ENCODE data around the gene TSC22D1. TPM values are rescaled to one million over a fixed set of nuclear protein-coding genes. Genes with fewer than 3 reads are reported as not detected.

Gene TSC22D1
- polyA plus RNA-seq, 2 donors: 18.5 to 48.6 TPM

- 86 to 88% methylated on average over 8 of the region's 8 CpGs for WGBS, 2 donors
- Histone ChIP-seq H3K36me3 (ENCODE audit: control insufficient read depth in 2 of 2, insufficient read depth in 2 of 2, low read length in 1 of 2) (no peaks in the 10 kb centered on the region), H3K4me1 (ENCODE audit: control insufficient read depth in 2 of 2, insufficient read depth in 2 of 2, low read length in 1 of 2) (peaks cover 0 to 2% of the 10 kb centered on the region in 2 donors), H3K27me3 (ENCODE audit: control insufficient read depth in 1 of 2, insufficient read depth in 2 of 2, low read length in 2 of 2) (no peaks in the 10 kb centered on the region), H3K27ac (ENCODE audit: low read depth in 2 of 2, low read length in 1 of 2) (no peak overlapping the region), H3K4me3 (ENCODE audit: low read depth in 1 of 2, low read length in 2 of 2) (no peak overlapping the region), H3K9me3 (ENCODE audit: control insufficient read depth in 2 of 2, insufficient read depth in 1 of 2, low read depth in 1 of 2, low read length in 1 of 2) (no peaks in the 10 kb centered on the region)
Measured at GRCh38 chr13:44417446-44417845, 158.7 kb downstream of the TSC22D1 start.

DNA sequence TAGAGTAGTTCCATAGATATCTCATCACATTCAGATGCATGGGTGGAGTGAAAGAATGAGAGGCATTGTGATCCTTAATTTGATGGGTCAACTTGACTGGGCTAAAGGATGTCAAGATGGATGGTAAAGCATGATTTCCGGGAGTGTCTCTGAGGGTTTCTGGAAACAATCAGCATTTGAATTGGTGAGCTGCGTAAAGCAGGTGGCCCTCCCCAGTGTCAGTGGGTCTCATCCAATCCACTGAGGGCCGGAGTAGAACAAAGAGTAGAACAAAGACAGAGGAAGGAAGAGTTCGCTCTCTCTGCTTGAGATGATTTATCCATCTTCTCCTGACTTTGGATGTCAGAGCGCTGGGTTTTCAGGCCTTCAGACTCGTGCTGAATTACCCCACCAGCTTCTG lies 159.4 kb downstream of the TSC22D1 start:
- H3K36me3 ChIP-seq (ENCODE audit: control insufficient read depth in 2 of 2, insufficient read depth in 2 of 2, low read length in 1 of 2): no peaks in the 10 kb centered on the region
- 97 to 98% methylated on average over 6 of the region's 6 CpGs for WGBS, 2 donors
- H3K9me3 ChIP-seq (ENCODE audit: control insufficient read depth in 2 of 2, insufficient read depth in 1 of 2, low read depth in 1 of 2, low read length in 1 of 2): no peaks in the 10 kb centered on the region
- H3K4me3 ChIP-seq (ENCODE audit: low read depth in 1 of 2, low read length in 2 of 2): no peak overlapping the region
- H3K27me3 ChIP-seq (ENCODE audit: control insufficient read depth in 1 of 2, insufficient read depth in 2 of 2, low read length in 2 of 2): no peaks in the 10 kb centered on the region
- H3K4me1 ChIP-seq (ENCODE audit: control insufficient read depth in 2 of 2, insufficient read depth in 2 of 2, low read length in 1 of 2): peaks cover 0 to 2% of the 10 kb centered on the region in 2 donors
- H3K27ac ChIP-seq (ENCODE audit: low read depth in 2 of 2, low read length in 1 of 2): no peak overlapping the region

GRCh38 chr13:44416301-44416700 lies 159.8 kb downstream of the TSC22D1 start:
- H3K27ac ChIP-seq (ENCODE audit: low read depth in 2 of 2, low read length in 1 of 2): no peak overlapping the region
- H3K4me3 ChIP-seq (ENCODE audit: low read depth in 1 of 2, low read length in 2 of 2): no peak overlapping the region
- H3K36me3 ChIP-seq (ENCODE audit: control insufficient read depth in 2 of 2, insufficient read depth in 2 of 2, low read length in 1 of 2): no peaks in the 10 kb centered on the region
- H3K27me3 ChIP-seq (ENCODE audit: control insufficient read depth in 1 of 2, insufficient read depth in 2 of 2, low read length in 2 of 2): no peaks in the 10 kb centered on the region
- peaks cover 0 to 2% of the 10 kb centered on the region in 2 donors for H3K4me1 ChIP-seq (ENCODE audit: control insufficient read depth in 2 of 2, insufficient read depth in 2 of 2, low read length in 1 of 2)
- no peaks in the 10 kb centered on the region for H3K9me3 ChIP-seq (ENCODE audit: control insufficient read depth in 2 of 2, insufficient read depth in 1 of 2, low read depth in 1 of 2, low read length in 1 of 2)
- WGBS, 2 donors: 81 to 82% methylated on average over 10 of the region's 10 CpGs

DNA sequence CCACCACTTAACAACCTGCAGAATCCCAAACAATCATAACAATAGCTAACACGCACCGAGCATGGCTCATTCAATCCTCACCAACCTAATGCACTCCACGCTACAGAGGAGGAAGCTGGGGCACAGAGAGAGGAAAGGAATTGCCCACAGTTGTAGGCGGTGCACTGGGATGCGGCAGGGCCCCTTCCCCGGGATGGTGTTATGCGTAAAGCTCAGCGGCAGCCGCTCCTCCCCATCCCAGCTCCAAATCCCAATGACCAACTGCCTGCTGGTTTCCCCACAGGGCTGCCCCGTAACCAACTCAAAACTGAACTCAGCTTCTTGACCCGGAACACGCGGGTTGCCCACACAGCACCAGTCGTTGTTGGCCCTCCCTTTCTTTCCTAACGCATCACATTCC lies 160.3 kb downstream of the TSC22D1 start:
- no peak overlapping the region for H3K4me3 ChIP-seq (ENCODE audit: low read depth in 1 of 2, low read length in 2 of 2)
- peaks cover 0 to 2% of the 10 kb centered on the region in 2 donors for H3K4me1 ChIP-seq (ENCODE audit: control insufficient read depth in 2 of 2, insufficient read depth in 2 of 2, low read length in 1 of 2)
- H3K27ac ChIP-seq (ENCODE audit: low read depth in 2 of 2, low read length in 1 of 2): no peak overlapping the region
- no peaks in the 10 kb centered on the region for H3K27me3 ChIP-seq (ENCODE audit: control insufficient read depth in 1 of 2, insufficient read depth in 2 of 2, low read length in 2 of 2)
- H3K9me3 ChIP-seq (ENCODE audit: control insufficient read depth in 2 of 2, insufficient read depth in 1 of 2, low read depth in 1 of 2, low read length in 1 of 2): no peaks in the 10 kb centered on the region
- no peaks in the 10 kb centered on the region for H3K36me3 ChIP-seq (ENCODE audit: control insufficient read depth in 2 of 2, insufficient read depth in 2 of 2, low read length in 1 of 2)
- WGBS, 2 donors: 87 to 89% methylated on average over 15 of the region's 15 CpGs

- WGBS, 2 donors: 95 to 96% methylated on average over 26 of the region's 26 CpGs
Measured at GRCh38 chr13:44414716-44415115, 161.4 kb downstream of the TSC22D1 start.

DNA sequence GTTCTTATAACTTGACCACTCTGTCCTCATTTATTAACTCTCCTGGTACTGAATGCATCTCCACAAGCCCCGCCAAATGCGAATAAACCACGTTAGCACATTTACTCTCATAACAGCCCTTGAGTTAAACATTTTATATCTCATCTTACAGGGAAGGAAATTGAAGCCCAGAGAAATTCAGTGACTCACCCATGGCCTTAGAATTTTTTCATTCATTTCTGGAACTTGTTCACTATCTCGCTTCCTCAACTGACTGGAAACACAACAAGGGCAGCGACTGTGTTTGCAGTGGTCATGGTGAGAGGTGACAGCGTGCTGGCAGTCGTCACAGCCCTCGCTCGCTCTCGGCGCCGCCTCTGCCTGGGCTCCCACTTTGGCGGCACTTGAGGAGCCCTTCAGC lies 163.0 kb downstream of the TSC22D1 start:
- H3K4me1 ChIP-seq (ENCODE audit: control insufficient read depth in 2 of 2, insufficient read depth in 2 of 2, low read length in 1 of 2): peaks cover 0 to 5% of the 10 kb centered on the region in 2 donors

More at GRCh38 chr13:44414716-44415115, 161.4 kb downstream of the TSC22D1 start:
- Histone ChIP-seq H3K4me1 (ENCODE audit: control insufficient read depth in 2 of 2, insufficient read depth in 2 of 2, low read length in 1 of 2) (peaks cover 0 to 4% of the 10 kb centered on the region in 2 donors), H3K9me3 (ENCODE audit: control insufficient read depth in 2 of 2, insufficient read depth in 1 of 2, low read depth in 1 of 2, low read length in 1 of 2) (no peaks in the 10 kb centered on the region), H3K36me3 (ENCODE audit: control insufficient read depth in 2 of 2, insufficient read depth in 2 of 2, low read length in 1 of 2) (no peaks in the 10 kb centered on the region), H3K27me3 (ENCODE audit: control insufficient read depth in 1 of 2, insufficient read depth in 2 of 2, low read length in 2 of 2) (no peaks in the 10 kb centered on the region), H3K4me3 (ENCODE audit: low read depth in 1 of 2, low read length in 2 of 2) (no peak overlapping the region), H3K27ac (ENCODE audit: low read depth in 2 of 2, low read length in 1 of 2) (no peak overlapping the region)

GRCh38 chr13:44412346-44412935 lies 163.7 kb downstream of the TSC22D1 start:
- Histone ChIP-seq H3K27me3 (ENCODE audit: control insufficient read depth in 1 of 2, insufficient read depth in 2 of 2, low read length in 2 of 2) (no peaks in the 10 kb centered on the region), H3K4me3 (ENCODE audit: low read depth in 1 of 2, low read length in 2 of 2) (no peak overlapping the region), H3K27ac (ENCODE audit: low read depth in 2 of 2, low read length in 1 of 2) (no peak overlapping the region), H3K4me1 (ENCODE audit: control insufficient read depth in 2 of 2, insufficient read depth in 2 of 2, low read length in 1 of 2) (peaks cover 0 to 5% of the 10 kb centered on the region in 2 donors), H3K9me3 (ENCODE audit: control insufficient read depth in 2 of 2, insufficient read depth in 1 of 2, low read depth in 1 of 2, low read length in 1 of 2) (no peaks in the 10 kb centered on the region), H3K36me3 (ENCODE audit: control insufficient read depth in 2 of 2, insufficient read depth in 2 of 2, low read length in 1 of 2) (no peaks in the 10 kb centered on the region)
- 81 to 83% methylated on average over 16 of the region's 16 CpGs for WGBS, 2 donors

More for the DNA sequence above, 163.0 kb downstream of the TSC22D1 start:
- WGBS, 2 donors: 87 to 88% methylated on average over 13 of the region's 13 CpGs
- no peaks in the 10 kb centered on the region for H3K27me3 ChIP-seq (ENCODE audit: control insufficient read depth in 1 of 2, insufficient read depth in 2 of 2, low read length in 2 of 2)
- H3K27ac ChIP-seq (ENCODE audit: low read depth in 2 of 2, low read length in 1 of 2): no peak overlapping the region
- H3K36me3 ChIP-seq (ENCODE audit: control insufficient read depth in 2 of 2, insufficient read depth in 2 of 2, low read length in 1 of 2): no peaks in the 10 kb centered on the region
- H3K9me3 ChIP-seq (ENCODE audit: control insufficient read depth in 2 of 2, insufficient read depth in 1 of 2, low read depth in 1 of 2, low read length in 1 of 2): no peaks in the 10 kb centered on the region
- H3K4me3 ChIP-seq (ENCODE audit: low read depth in 1 of 2, low read length in 2 of 2): no peak overlapping the region

- H3K4me3 ChIP-seq (ENCODE audit: low read depth in 1 of 2, low read length in 2 of 2): no peak overlapping the region
- 82 to 91% methylated on average over 2 of the region's 2 CpGs for WGBS, 2 donors
Measured at GRCh38 chr13:44411841-44412240, 164.3 kb downstream of the TSC22D1 start.

GRCh38 chr13:44410328-44410859 lies 165.7 kb downstream of the TSC22D1 start:
- no peak overlapping the region for H3K27ac ChIP-seq (ENCODE audit: low read depth in 2 of 2, low read length in 1 of 2)
- no peak overlapping the region for H3K4me3 ChIP-seq (ENCODE audit: low read depth in 1 of 2, low read length in 2 of 2)
- H3K36me3 ChIP-seq (ENCODE audit: control insufficient read depth in 2 of 2, insufficient read depth in 2 of 2, low read length in 1 of 2): no peaks in the 10 kb centered on the region
- peaks cover 0 to 3% of the 10 kb centered on the region in 2 donors for H3K4me1 ChIP-seq (ENCODE audit: control insufficient read depth in 2 of 2, insufficient read depth in 2 of 2, low read length in 1 of 2)
- no peaks in the 10 kb centered on the region for H3K27me3 ChIP-seq (ENCODE audit: control insufficient read depth in 1 of 2, insufficient read depth in 2 of 2, low read length in 2 of 2)
- no peaks in the 10 kb centered on the region for H3K9me3 ChIP-seq (ENCODE audit: control insufficient read depth in 2 of 2, insufficient read depth in 1 of 2, low read depth in 1 of 2, low read length in 1 of 2)
- WGBS, 2 donors: 74 to 83% methylated on average over 6 of the region's 6 CpGs

More at GRCh38 chr13:44411841-44412240, 164.3 kb downstream of the TSC22D1 start:
- Histone ChIP-seq H3K36me3 (ENCODE audit: control insufficient read depth in 2 of 2, insufficient read depth in 2 of 2, low read length in 1 of 2) (no peaks in the 10 kb centered on the region), H3K9me3 (ENCODE audit: control insufficient read depth in 2 of 2, insufficient read depth in 1 of 2, low read depth in 1 of 2, low read length in 1 of 2) (no peaks in the 10 kb centered on the region), H3K4me1 (ENCODE audit: control insufficient read depth in 2 of 2, insufficient read depth in 2 of 2, low read length in 1 of 2) (peaks cover 0 to 4% of the 10 kb centered on the region in 2 donors), H3K27me3 (ENCODE audit: control insufficient read depth in 1 of 2, insufficient read depth in 2 of 2, low read length in 2 of 2) (no peaks in the 10 kb centered on the region), H3K27ac (ENCODE audit: low read depth in 2 of 2, low read length in 1 of 2) (no peak overlapping the region)

GRCh38 chr13:44409595-44409994 lies 166.5 kb downstream of the TSC22D1 start:
- no peak overlapping the region for H3K4me3 ChIP-seq (ENCODE audit: low read depth in 1 of 2, low read length in 2 of 2)
- 86 to 90% methylated on average over 4 of the region's 4 CpGs for WGBS, 2 donors
- no peaks in the 10 kb centered on the region for H3K9me3 ChIP-seq (ENCODE audit: control insufficient read depth in 2 of 2, insufficient read depth in 1 of 2, low read depth in 1 of 2, low read length in 1 of 2)
- no peak overlapping the region for H3K27ac ChIP-seq (ENCODE audit: low read depth in 2 of 2, low read length in 1 of 2)
- no peaks in the 10 kb centered on the region for H3K36me3 ChIP-seq (ENCODE audit: control insufficient read depth in 2 of 2, insufficient read depth in 2 of 2, low read length in 1 of 2)
- no peaks in the 10 kb centered on the region for H3K27me3 ChIP-seq (ENCODE audit: control insufficient read depth in 1 of 2, insufficient read depth in 2 of 2, low read length in 2 of 2)
- peaks cover 0 to 3% of the 10 kb centered on the region in 2 donors for H3K4me1 ChIP-seq (ENCODE audit: control insufficient read depth in 2 of 2, insufficient read depth in 2 of 2, low read length in 1 of 2)

Data from esophagus (tissue), 2 donors.